ENCODE results near the gene MAN2A1. TPM values are rescaled to one million over a fixed set of nuclear protein-coding genes. Genes with fewer than 3 reads are reported as not detected.
A peak's percentile ranks its signal among the peaks of the same experiment; 100 is the strongest.

The MAN2A1 gene
- total RNA-seq, 1 donor from 2014 or later, result 13.7 TPM

DNA sequence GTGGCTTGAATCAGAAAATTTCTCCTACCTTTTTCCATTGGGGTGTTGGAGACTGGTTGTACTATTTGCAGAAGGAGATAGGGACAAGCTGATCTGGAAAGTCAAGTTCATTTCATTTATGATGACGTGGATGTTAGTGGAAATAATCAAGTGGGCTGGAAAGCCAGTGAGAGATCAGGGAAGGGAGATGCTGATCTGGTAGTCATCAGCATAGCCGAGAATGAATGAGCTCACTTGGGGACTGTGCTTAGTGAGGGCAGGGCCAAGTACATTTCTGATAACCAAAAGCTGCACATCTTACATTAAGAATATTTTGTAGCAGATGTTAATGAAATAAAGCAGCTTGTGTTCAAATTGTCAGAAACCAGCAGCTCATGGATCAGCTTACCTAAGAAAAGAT is 12.1 kb downstream of the MAN2A1 start:
- ATAC-seq (peak; percentile 56), DNase-seq (ENCODE audit: missing footprints) (no peak)
- intact Hi-C loops (cut with DNase I), result no loop called here

DNA sequence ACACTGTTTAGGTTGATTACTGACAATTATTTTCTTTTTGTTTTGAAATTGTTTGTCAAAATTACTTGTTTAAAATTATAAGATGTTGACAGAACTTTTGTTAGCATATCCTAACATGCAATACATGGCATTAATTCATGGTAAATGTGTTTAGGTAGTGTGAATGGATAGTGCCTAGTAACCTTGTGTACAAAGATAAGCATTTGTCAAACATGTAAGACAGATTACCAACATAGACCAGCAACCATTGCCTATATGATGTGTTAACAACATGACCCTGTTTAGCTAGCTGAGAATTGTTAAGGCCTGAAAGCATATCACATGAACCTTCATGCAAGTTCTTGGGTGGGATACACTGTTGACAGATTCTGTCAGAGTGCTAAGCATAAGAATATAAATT is 13.4 kb downstream of the MAN2A1 start:
- intact Hi-C loops (cut with DNase I), result no loop called here
- ATAC-seq (no peak), DNase-seq (ENCODE audit: missing footprints) (no peak)

DNA sequence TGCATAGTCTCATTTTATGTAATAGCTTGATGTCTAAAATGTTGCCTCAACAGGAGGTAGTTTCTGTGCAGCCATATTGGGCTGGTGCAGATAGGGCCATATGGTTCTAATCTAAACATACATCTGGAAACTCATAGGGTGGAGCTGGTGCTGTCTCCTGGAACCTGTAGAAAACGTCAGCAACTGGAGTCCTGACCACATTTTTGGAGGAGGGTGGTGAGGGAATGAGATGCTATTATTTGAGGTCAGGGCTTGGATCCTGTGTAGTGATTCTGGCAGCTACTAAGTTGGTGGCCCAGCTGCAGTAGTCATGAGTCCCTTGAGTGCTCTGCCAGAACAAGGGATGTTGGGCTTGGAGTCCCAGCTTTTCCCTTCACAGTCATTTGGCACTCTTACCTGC is 14.1 kb downstream of the MAN2A1 start:
- ATAC-seq, result peak; percentile 44
- intact Hi-C loops (cut with DNase I), result no loop called here
- no peak for DNase-seq (ENCODE audit: missing footprints)

DNA sequence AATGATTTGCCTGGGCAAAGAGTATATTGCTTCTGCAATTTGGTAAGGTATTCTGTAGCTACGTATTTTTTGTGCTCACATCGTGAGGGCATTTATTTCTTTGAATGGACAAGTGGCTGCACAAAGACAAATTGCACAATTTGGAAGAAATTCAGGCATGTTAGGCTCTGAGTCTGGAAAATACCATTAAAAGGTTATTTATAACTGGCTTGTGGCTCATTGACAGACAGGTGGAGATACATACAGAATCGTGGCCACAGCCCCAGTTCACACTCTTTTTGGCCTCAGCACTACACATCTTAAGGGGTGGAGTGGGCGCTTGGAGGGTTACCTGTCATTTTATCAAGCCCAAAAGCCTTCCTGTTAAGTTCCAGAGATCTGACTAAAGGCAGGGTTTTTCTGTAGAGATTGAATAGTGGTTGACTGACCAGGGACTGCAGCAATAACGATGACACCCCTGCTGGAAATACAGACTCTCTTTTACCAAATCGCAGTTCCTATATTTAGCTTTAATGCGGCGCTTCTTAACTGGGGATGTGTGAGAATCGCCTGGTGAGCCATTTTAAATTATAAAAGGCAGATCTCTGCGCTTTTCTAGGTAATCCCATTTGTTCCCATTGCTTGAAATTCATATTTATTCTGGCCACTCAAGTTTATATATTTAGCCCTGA is 14.7 kb downstream of the MAN2A1 start:
- ATAC-seq (peak; percentile 16), DNase-seq (ENCODE audit: missing footprints) (no peak)
- intact Hi-C loops (cut with DNase I), result no loop called here

DNA sequence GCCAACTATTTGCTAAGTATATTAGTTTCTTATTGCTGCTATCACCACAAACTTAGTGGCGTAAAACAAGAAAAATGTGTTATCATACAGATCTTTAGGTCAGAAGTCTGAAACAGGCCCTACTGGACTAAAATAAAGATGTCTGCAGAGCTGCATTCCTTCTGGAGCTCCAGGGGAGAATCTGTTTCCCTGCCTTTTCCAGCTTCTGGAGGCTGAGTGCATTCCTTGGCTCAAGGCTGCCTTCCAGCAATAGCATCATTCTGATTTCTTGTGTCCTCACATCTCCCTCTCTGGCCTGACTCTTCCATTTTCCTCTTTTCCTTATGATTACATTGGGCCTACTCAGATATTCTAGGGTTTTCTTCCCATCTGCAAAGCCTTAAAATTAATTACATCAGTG is 15.9 kb downstream of the MAN2A1 start:
- intact Hi-C loops (cut with DNase I), result no loop called here
- ATAC-seq (no peak), DNase-seq (ENCODE audit: missing footprints) (no peak)

DNA sequence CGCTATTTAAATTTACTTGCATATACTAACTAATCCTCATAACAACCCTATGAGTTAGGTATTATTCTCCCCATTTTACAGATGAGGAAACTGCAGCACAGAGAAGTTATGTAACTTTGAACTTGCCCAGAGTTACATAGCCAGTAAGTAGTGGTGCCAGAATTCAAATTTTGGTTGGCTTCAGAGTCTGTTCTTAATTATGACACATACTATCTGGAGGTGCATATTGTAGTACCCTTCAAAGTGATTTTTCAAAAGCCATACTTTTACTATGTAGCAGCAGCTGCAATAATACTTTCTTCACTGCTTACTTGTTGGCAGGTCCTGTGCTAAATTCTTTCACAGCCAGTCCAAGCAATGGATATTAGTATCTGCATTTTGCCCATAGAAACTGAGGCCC is 16.4 kb downstream of the MAN2A1 start:
- intact Hi-C loops (cut with DNase I), result no loop called here
- ATAC-seq (no peak), DNase-seq (ENCODE audit: missing footprints) (no peak)

DNA sequence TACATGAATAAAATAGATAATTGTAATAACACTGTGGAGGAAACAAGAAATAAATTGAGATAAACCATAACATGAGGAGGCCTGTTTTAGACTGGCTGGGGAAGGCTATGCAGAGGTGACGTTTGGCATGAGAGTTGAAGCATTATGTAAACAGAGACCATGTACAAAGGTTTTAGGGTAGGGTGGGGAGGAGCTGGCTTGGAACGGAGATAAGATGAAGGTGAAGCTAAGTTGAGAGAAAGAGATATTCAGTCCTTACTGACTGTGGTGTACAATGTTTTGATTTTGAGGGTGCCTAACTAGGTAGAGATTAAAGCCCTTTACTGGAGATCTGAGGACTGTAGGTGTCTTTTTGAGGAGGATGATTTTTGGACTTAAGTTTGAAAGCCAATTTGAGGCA is 17.8 kb downstream of the MAN2A1 start:
- DNase-seq (ENCODE audit: missing footprints) (no peak), ATAC-seq (no peak)
- intact Hi-C loops (cut with DNase I), result no loop called here

DNA sequence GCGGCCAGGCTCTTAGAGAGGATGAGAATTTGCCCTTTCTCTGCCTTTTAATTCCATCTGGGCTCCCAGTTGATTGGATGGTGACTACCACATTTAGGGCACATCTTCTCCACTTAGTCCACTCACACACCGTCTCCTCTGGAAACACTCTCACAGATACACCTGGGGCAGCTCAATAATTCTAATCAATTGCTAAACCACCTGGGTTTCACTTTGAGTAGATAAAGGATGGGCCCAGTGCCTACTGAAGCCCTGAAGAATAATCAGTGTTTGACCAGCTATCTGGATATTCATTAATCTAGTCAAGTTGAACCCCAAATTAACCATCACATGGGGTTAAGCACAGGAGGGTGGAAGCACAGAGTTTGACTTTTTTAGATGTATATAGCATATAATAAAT is 19.1 kb downstream of the MAN2A1 start:
- no peak for ATAC-seq
- no peak for DNase-seq (ENCODE audit: missing footprints)
- intact Hi-C loops (cut with DNase I), result no loop called here

DNA sequence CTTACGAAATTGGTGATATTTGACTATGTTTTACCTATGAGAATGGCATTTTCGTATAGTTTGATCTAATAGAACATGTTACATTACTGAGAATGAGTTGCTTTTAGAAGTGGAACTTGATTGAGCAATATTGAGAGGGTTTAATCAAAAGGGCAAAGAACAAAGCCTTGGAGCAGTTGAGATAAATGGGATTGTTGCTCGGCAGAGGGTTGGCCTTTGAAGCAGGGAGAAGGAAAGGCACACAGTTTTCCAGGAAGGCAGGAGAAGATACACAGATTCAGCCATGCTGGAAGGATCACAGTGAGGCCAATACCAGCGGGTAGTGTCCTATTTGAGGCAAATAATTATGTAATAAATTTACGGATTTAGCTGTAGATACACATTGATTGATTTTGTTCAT is 19.5 kb downstream of the MAN2A1 start:
- intact Hi-C loops (cut with DNase I), result no loop called here
- ATAC-seq, result no peak
- DNase-seq (ENCODE audit: missing footprints), result no peak

DNA sequence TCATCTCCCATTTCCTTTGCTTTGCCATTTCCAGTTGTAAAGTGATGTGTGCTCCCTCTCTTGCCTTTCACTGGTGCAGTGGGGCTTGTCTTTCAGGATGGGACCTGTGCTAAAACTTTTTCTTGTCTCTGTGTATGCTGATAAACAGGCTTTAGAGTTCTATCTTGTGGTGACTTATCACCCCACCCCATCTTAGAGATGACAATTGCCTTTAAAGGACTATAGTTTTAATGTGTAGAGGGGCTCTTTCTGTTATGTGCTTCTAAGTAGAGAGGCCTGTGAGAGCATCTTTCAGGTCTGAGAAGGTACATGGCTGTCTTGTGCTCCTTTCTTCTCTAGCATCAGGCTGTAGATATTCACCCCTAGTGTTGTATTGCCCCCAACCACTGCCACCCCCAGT is 21.9 kb downstream of the MAN2A1 start:
- DNase-seq (ENCODE audit: missing footprints), result no peak
- ATAC-seq, result peak; percentile 26
- intact Hi-C loops (cut with DNase I), result no loop called here

DNA sequence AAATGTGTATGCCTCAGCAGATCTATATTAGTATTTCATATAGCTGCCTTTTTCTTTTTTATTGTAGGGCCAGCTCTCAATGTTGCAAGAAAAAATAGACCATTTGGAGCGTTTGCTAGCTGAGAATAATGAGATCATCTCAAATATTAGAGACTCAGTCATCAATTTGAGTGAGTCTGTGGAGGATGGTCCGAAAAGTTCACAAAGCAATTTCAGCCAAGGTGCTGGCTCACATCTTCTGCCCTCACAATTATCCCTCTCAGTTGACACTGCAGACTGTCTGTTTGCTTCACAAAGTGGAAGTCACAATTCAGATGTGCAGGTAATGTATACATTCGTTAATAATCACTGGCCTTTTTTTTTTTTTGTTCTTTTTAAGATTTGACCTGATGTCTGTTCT is 23.7 kb downstream of the MAN2A1 start:
- no peak for DNase-seq (ENCODE audit: missing footprints)
- ATAC-seq, result no peak

DNA sequence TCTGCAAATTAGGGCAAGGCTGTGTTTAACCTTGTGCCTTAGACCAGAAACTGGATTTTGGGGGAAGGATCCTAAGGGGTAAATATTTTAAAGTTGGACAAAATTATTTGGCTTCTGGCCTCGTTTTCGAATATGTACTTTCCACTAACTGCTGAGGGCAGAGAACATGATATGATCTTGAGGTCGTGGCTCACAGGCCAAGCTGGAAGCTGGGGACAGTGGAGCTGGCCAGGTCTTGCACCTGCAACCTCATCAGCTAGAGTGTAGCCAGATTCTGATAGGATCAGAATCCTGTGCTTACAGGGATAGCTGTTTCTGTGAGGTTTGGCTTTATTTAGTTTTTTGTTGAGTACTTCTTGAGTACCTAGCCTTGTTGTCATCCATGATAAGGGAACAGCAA is 24.9 kb downstream of the MAN2A1 start:
- intact Hi-C loops (cut with DNase I), result no loop called here
- DNase-seq (ENCODE audit: missing footprints), result no peak
- no peak for ATAC-seq

More for the DNA sequence above, 23.7 kb downstream of the MAN2A1 start:
- intact Hi-C loops (cut with DNase I), result no loop called here

DNA sequence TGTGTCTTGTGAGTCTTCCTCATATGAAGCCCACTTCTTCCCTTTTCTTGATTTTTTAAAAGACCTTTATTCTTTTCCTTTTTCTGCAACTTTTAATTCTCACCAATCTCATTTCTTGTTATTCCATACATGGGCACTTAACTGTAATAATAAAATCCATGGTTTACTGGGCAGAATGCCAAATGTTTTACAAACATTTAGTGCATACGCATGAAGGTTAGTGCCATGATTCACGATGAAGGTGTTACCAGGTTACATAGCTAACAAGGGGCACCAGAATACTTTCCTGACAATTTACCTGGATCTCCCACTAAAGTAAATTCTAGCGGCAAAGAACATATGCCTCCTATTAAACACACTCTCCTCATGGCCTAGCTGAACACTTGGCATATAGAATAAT is 28.5 kb downstream of the MAN2A1 start:
- DNase-seq (ENCODE audit: missing footprints) (no peak), ATAC-seq (no peak)
- intact Hi-C loops (cut with DNase I), result no loop called here

DNA sequence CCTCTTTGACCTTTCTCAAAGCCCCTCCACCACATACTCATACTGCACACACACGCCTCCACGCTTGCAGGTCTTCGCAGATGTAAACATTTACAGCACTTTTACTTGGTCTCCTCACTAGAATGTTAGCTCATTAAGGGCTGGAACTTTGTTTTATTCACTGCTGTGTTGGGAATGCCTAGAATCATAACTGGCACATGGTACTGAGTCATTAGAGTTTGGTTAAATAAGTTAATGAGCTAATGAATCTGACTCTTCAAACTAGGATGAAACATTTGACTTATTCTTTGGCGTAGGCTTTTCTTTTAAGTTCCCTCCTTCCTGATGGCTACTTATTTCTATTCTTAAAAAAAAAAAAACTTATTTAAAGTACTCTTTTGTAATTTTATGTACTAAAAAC is 28.9 kb downstream of the MAN2A1 start:
- intact Hi-C loops (cut with DNase I), result no loop called here
- DNase-seq (ENCODE audit: missing footprints) (no peak), ATAC-seq (no peak)

DNA sequence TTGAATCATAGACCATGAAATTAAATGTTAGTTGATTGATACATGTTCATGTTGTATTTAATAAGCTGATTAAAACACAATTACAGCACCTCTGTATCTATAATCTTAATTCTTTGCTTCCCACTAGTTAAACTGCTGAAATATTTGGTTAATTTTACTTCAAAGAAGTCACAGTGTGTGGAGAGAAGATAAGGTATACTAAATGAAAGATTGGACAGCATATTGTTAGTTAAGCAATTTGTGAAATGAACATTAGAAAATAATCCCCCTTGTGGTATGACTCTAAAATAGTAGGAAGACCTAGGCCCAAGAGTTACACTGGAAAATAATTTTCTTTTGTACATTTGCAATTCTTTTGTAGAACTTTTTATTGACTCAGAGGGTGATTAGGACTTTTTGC is 30.3 kb downstream of the MAN2A1 start:
- intact Hi-C loops (cut with DNase I), result no loop called here
- no peak for ATAC-seq
- no peak for DNase-seq (ENCODE audit: missing footprints)

DNA sequence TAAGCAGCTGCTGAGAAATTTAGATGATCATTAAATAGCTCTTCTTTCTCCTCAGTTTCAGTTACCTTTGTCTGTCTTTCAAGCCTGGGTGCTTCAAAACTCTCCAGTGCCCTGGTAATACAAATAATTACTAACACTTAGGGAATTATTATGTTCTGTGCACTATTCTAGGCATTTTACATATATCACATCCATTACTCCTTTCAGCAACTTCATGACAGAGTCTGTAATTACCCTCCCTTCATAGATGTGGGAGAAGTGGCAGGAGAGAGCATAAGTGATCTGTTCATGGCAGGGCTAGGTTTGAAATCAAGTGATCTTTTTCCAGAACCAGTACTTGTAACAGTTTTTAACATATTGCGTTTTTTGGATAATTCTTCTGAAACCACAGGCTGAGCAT is 32.0 kb downstream of the MAN2A1 start:
- ATAC-seq (no peak), DNase-seq (ENCODE audit: missing footprints) (no peak)
- intact Hi-C loops (cut with DNase I), result no loop called here

DNA sequence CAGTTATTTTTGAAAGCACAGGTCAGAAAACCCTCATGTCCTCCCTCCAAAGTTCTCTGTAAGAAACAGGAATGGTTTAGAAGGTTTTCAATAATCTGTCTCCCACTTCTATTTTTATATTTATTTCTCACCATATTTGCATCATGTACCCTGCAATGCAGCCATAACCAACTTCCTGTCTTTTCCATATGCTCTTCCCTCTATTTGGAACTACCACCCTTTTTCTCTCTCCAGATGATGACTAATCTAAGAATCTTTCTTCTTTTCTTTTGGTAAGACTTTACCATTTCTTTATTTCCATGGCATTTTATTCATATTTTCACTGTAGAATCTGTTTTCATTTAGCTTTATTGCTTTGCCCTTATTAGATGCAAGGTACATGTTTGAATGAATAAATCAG is 33.9 kb downstream of the MAN2A1 start:
- ATAC-seq, result no peak
- intact Hi-C loops (cut with DNase I), result no loop called here
- no peak for DNase-seq (ENCODE audit: missing footprints)

DNA sequence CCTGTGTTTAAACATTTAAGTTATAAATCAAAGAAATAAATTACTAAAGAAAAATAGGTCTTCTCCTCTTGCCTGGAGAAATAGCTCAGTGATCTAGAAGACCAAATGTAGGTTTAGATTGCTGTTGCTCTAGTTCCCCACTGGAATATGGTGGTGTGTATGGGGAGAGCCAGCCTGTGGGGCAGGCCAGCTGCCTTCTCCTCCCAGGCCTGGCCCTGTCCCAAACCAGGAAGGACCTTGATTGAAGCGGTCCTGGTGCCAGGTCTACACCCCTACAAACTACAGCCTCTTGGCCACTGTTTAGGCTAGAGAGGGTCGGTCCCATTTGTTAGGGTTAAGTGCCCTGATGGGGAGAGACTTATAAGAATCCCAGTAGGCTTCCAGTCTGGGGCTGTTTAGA is 35.4 kb downstream of the MAN2A1 start:
- intact Hi-C loops (cut with DNase I), result no loop called here
- DNase-seq (ENCODE audit: missing footprints), result no peak
- no peak for ATAC-seq

DNA sequence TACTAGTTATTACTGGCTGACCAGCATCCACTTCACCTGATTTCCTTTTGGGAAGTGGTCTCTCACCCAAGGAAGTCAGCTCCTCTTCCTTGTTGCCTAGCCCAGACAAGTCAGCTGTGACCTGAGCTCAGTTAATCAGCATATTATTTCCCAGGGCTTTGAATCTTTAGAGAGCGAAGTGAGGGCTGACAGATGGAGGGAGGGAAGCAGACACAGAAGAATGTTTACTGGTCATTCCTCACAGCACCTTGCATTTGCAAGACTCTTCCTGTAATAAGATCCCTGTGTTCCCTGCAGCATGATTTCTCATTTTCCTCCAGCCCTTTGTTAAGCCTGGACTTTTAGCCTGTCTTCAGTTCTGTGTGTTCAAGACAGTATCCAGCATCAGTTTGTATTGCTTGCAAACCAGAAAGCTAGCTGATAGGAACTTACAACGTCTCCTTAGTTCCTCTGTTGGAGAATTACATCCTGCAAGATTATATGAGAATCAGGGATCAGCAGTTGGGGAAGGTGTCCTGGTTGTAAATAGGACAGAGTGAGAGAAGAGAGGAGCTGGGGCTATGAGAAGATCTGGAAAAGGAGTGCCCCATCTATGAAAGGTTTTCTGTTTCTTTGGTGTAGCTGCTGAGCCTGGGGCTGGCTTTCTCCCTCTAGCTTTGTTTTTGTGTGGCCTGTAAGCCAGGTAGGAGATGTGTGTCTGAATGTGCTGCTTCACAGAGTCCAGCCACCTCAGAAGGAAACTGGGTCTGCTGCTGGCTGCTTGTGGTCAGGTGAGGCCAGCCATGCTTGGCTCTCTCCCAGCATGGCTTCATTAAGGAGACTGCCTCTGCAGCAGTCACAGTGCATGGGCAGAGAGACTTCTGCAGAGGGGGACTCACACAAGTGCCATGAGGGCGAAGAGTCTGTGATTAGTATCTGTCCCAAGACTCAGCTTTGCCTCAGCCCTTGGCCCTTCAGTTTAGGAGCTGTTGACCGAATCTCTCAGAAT is 50.3 kb downstream of the MAN2A1 start:
- intact Hi-C loops (cut with DNase I), result no loop called here
- DNase-seq (ENCODE audit: missing footprints), result no peak
- ATAC-seq, result no peak

DNA sequence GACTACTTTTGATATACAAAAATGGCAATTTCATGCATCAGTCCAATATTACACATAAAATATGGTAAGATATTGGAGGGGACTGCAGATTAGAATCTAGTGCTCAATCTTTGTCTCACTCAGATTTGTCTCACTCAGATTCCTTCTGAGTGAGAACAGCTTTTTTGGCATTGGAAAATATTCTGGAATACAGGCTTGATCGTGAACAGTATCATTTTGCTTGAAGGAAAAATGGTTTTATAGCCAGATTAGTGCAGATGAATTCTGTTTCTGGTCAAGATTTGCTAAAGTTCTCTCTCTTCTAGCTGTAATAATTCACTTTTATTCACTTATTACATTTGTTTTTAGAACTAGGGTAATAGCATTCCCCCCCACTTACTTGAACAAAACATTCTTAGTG is 51.2 kb downstream of the MAN2A1 start:
- intact Hi-C loops (cut with DNase I), result no loop called here
- ATAC-seq (no peak), DNase-seq (ENCODE audit: missing footprints) (no peak)

Measured in Right ventricle myocardium inferior (tissue), 1 donor.